WTC11 (cell line): ENCODE measurements around the gene NTN1. TPM values are rescaled to one million over a fixed set of nuclear protein-coding genes. Genes with fewer than 3 reads are reported as not detected.

ENCODE experiments used
- ATAC-seq: fragments of 200-7000 bp; cut with Tn5 transposase; 2 replicates; pipeline ENCODE4 v1.10.0; 2021; ENCODE audit warnings: mild to moderate bottlenecking, moderate library complexity
- CTCF ChIA-PET: fragments of 300-600 bp; sonication (Branson Sonifier 250); formaldehyde crosslinking; loops from one replicate; lab custom pipeline; 2021; ENCODE audit warnings: antibody characterized with exemption; lab: Charles Lee
- POLR2A ChIA-PET: fragments of 350-600 bp; sonication (Branson Sonifier 250); formaldehyde crosslinking; loops from one replicate; lab custom pipeline; 2021; ENCODE audit warnings: antibody characterized with exemption; lab: Charles Lee
- DNase-seq: peaks from one replicate; pipeline ENCODE4 v3.0.0; 2021; ENCODE audit warnings: low spot score
- H3K27ac Mint-ChIP-seq: 2 replicates; pipeline ENCODE4 v1.8.0; 2021; ENCODE audit warnings: mixed read lengths
- H3K27me3 Mint-ChIP-seq: 2 replicates; pipeline ENCODE4 v1.8.0; 2021; ENCODE audit warnings: low read depth, mild to moderate bottlenecking, moderate library complexity, mixed read lengths
- H3K36me3 Mint-ChIP-seq: 2 replicates; pipeline ENCODE4 v1.8.0; 2021; ENCODE audit warnings: mixed read lengths
- H3K4me1 Mint-ChIP-seq: 2 replicates; pipeline ENCODE4 v1.8.0; 2022; ENCODE audit warnings: mixed read lengths
- H3K4me3 Mint-ChIP-seq: 2 replicates; pipeline ENCODE4 v1.8.0; 2021; ENCODE audit warnings: mild to moderate bottlenecking, moderate library complexity, mixed read lengths
- H3K9me3 Mint-ChIP-seq: 2 replicates; pipeline ENCODE4 v1.8.0; 2021; ENCODE audit warnings: mixed read lengths
- CTCF ChIP-seq: fragments of 200-600 bp; IDR thresholded peaks from 2 replicates; pipeline ENCODE4 v1.8.0; 2022; ENCODE audit warnings: antibody characterized with exemption
- FOXJ3 ChIP-seq: sonication (generic); formaldehyde crosslinking; IDR thresholded peaks from 2 replicates; pipeline ENCODE4 v1.9.0; 2021; ENCODE audit warnings: missing genetic modification reagents, mild to moderate bottlenecking, borderline replicate concordance
- HMGXB4 ChIP-seq: sonication (generic); formaldehyde crosslinking; IDR thresholded peaks from 2 replicates; pipeline ENCODE4 v1.8.1; 2023; ENCODE audit warnings: mild to moderate bottlenecking, moderate library complexity, missing genetic modification reagents
- JAZF1 ChIP-seq: fragments of 250-450 bp; sonication (Bioruptor Pico); IDR thresholded peaks from 2 replicates; pipeline ENCODE4 v1.9.0; 2021; ENCODE audit warnings: moderate library complexity, mild to moderate bottlenecking, inconsistent platforms
- NR1H2 ChIP-seq: sonication (generic); formaldehyde crosslinking; IDR thresholded peaks from 2 replicates; pipeline ENCODE4 v1.9.0; 2021; ENCODE audit warnings: mild to moderate bottlenecking, moderate library complexity, missing genetic modification reagents
- PREB ChIP-seq: sonication (generic); formaldehyde crosslinking; IDR thresholded peaks from 2 replicates; pipeline ENCODE4 v1.8.1; 2022; ENCODE audit warnings: mild to moderate bottlenecking, missing genetic modification reagents, moderate library complexity, borderline replicate concordance
- ZNF138 ChIP-seq: sonication (generic); formaldehyde crosslinking; conservative IDR thresholded peaks from 2 replicates; pipeline ENCODE4 v1.8.1; 2022; ENCODE audit warnings: mild to moderate bottlenecking, moderate library complexity, missing genetic modification reagents
- ZNF232 ChIP-seq: sonication (generic); formaldehyde crosslinking; IDR thresholded peaks from 2 replicates; pipeline ENCODE4 v1.8.0; 2022; ENCODE audit warnings: mild to moderate bottlenecking, missing genetic modification reagents
- ZNF396 ChIP-seq: fragments of 250-450 bp; sonication (Bioruptor Pico); IDR thresholded peaks from 2 replicates; pipeline ENCODE4 v1.8.0; 2021; ENCODE audit warnings: mild to moderate bottlenecking, moderate library complexity, borderline replicate concordance
- total RNA-seq: library from RNA; stranded (reverse); gene quantifications from 3 replicates; pipeline ENCODE4 v1.2.3, GENCODE V29; 2021
- TF ChIP-seq, protein P1 (sequence below): sonication (generic); formaldehyde crosslinking; IDR thresholded peaks from 2 replicates; pipeline ENCODE4 v1.8.0; 2022; ENCODE audit warnings: mild to moderate bottlenecking, missing genetic modification reagents
- TF ChIP-seq, protein P2 (sequence below): fragments of 250-450 bp; sonication (Bioruptor Pico); IDR thresholded peaks from 2 replicates; pipeline ENCODE4 v2.1.2; 2022; ENCODE audit warnings: mild to moderate bottlenecking, moderate library complexity
- TF ChIP-seq, protein P3 (sequence below): sonication (generic); formaldehyde crosslinking; IDR thresholded peaks from 2 replicates; pipeline ENCODE4 v1.8.0; 2022; ENCODE audit warnings: missing genetic modification reagents
- TF ChIP-seq, protein P4 (sequence below): sonication (generic); formaldehyde crosslinking; IDR thresholded peaks from 2 replicates; pipeline ENCODE4 v1.8.1; 2022; ENCODE audit warnings: mild to moderate bottlenecking, moderate library complexity, missing genetic modification reagents
- TF ChIP-seq, protein P5 (sequence below): fragments of 250-450 bp; sonication (Bioruptor Pico); IDR thresholded peaks from 2 replicates; pipeline ENCODE4 v1.9.0; 2021; ENCODE audit warnings: mild to moderate bottlenecking, borderline replicate concordance

NTN1 gene
- total RNA-seq, 1 experiment from 2014 or later = 5.5 TPM

DNA sequence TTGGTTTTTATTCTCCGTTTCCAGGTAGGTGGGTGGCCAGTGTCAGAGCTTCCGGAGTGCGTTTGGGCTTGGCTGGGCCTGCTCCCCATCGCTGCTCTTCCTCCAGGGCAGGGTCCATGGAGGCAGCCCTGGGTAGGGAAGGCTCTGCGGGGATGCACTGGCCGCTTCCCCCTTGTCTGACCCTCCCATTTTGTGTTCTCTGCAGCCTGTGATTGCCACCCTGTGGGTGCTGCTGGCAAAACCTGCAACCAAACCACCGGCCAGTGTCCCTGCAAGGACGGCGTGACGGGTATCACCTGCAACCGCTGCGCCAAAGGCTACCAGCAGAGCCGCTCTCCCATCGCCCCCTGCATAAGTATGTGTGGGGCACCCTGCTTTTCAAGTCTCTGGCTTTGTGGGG lies 158.3 kb downstream of the NTN1 start:
- H3K27ac Mint-ChIP-seq = no peak overlapping the region
- CTCF ChIA-PET = interaction anchor here (1.0 to 3.5 kb wide), 6 partner anchors 16 to 182 kb away, joined by 3 to 16 read pairs (median 5); no protein-coding TSS in a partner anchor
- ATAC-seq (peak; percentile 74), DNase-seq (peak; percentile 36)
- no peaks in the 10 kb centered on the region for H3K36me3 Mint-ChIP-seq
- no peak overlapping the region for H3K4me3 Mint-ChIP-seq
- peaks cover 2% of the 10 kb centered on the region; the same call in 1 of the 2 replicates for H3K27me3 Mint-ChIP-seq
- peaks cover 6% of the 10 kb centered on the region for H3K4me1 Mint-ChIP-seq
- POLR2A ChIA-PET = no interaction called here
- TF ChIP-seq, protein P1, sequence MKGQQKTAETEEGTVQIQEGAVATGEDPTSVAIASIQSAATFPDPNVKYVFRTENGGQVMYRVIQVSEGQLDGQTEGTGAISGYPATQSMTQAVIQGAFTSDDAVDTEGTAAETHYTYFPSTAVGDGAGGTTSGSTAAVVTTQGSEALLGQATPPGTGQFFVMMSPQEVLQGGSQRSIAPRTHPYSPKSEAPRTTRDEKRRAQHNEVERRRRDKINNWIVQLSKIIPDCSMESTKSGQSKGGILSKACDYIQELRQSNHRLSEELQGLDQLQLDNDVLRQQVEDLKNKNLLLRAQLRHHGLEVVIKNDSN = no peak
- TF ChIP-seq ZNF232 (CRISPR knock-in tag) = no peak
- H3K9me3 Mint-ChIP-seq = no peaks in the 10 kb centered on the region

GRCh38 chr17:9181640-9182039 lies 160.3 kb downstream of the NTN1 start:
- no peaks in the 10 kb centered on the region for H3K9me3 Mint-ChIP-seq
- H3K4me3 Mint-ChIP-seq = no peak overlapping the region
- no peak for DNase-seq
- ChIA-PET CTCF (interaction anchor here (1.2 to 3.5 kb wide), 2 partner anchors 19 to 66 kb away, joined by 3 to 16 read pairs; no protein-coding TSS in a partner anchor), POLR2A (no interaction called here)
- peaks cover 2% of the 10 kb centered on the region; the same call in 1 of the 2 replicates for H3K27me3 Mint-ChIP-seq
- TF ChIP-seq, protein P2, sequence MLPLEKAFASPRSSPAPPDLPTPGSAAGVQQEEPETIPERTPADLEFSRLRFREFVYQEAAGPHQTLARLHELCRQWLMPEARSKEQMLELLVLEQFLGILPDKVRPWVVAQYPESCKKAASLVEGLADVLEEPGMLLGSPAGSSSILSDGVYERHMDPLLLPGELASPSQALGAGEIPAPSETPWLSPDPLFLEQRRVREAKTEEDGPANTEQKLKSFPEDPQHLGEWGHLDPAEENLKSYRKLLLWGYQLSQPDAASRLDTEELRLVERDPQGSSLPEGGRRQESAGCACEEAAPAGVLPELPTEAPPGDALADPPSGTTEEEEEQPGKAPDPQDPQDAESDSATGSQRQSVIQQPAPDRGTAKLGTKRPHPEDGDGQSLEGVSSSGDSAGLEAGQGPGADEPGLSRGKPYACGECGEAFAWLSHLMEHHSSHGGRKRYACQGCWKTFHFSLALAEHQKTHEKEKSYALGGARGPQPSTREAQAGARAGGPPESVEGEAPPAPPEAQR (CRISPR knock-in tag) = no peak
- TF ChIP-seq, protein P3, sequence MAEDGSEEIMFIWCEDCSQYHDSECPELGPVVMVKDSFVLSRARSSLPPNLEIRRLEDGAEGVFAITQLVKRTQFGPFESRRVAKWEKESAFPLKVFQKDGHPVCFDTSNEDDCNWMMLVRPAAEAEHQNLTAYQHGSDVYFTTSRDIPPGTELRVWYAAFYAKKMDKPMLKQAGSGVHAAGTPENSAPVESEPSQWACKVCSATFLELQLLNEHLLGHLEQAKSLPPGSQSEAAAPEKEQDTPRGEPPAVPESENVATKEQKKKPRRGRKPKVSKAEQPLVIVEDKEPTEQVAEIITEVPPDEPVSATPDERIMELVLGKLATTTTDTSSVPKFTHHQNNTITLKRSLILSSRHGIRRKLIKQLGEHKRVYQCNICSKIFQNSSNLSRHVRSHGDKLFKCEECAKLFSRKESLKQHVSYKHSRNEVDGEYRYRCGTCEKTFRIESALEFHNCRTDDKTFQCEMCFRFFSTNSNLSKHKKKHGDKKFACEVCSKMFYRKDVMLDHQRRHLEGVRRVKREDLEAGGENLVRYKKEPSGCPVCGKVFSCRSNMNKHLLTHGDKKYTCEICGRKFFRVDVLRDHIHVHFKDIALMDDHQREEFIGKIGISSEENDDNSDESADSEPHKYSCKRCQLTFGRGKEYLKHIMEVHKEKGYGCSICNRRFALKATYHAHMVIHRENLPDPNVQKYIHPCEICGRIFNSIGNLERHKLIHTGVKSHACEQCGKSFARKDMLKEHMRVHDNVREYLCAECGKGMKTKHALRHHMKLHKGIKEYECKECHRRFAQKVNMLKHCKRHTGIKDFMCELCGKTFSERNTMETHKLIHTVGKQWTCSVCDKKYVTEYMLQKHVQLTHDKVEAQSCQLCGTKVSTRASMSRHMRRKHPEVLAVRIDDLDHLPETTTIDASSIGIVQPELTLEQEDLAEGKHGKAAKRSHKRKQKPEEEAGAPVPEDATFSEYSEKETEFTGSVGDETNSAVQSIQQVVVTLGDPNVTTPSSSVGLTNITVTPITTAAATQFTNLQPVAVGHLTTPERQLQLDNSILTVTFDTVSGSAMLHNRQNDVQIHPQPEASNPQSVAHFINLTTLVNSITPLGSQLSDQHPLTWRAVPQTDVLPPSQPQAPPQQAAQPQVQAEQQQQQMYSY = peak; percentile 27; the same call in 1 of the 2 replicates
- TF ChIP-seq, all 79 proteins: peak for 1
- H3K27ac Mint-ChIP-seq = no peak overlapping the region
- ATAC-seq = no peak
- no peaks in the 10 kb centered on the region for H3K36me3 Mint-ChIP-seq
- peaks cover 17% of the 10 kb centered on the region for H3K4me1 Mint-ChIP-seq

GRCh38 chr17:9183306-9183705 lies 162.0 kb downstream of the NTN1 start:
- Mint-ChIP-seq H3K9me3 (no peaks in the 10 kb centered on the region), H3K36me3 (no peaks in the 10 kb centered on the region), H3K27me3 (peaks cover 2% of the 10 kb centered on the region; the same call in 1 of the 2 replicates), H3K4me1 (peaks cover 17% of the 10 kb centered on the region), H3K4me3 (no peak overlapping the region), H3K27ac (no peak overlapping the region)
- DNase-seq (no peak), ATAC-seq (no peak)
- POLR2A ChIA-PET = no interaction called here
- CTCF ChIA-PET = interaction anchor here (0.8 to 1.4 kb wide), 3 partner anchors 20 to 185 kb away, joined by 3 to 4 read pairs (median 3); no protein-coding TSS in a partner anchor
- no peak for TF ChIP-seq CTCF
- no peak for TF ChIP-seq HMGXB4
- TF ChIP-seq FOXJ3 = no peak
- TF ChIP-seq ZNF138 (CRISPR knock-in tag) = no peak
- TF ChIP-seq ZNF396 (CRISPR knock-in tag) = no peak
- TF ChIP-seq, protein P4, sequence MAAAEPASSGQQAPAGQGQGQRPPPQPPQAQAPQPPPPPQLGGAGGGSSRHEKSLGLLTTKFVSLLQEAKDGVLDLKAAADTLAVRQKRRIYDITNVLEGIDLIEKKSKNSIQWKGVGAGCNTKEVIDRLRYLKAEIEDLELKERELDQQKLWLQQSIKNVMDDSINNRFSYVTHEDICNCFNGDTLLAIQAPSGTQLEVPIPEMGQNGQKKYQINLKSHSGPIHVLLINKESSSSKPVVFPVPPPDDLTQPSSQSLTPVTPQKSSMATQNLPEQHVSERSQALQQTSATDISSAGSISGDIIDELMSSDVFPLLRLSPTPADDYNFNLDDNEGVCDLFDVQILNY = no peak
- TF ChIP-seq PREB = no peak
- no peak for TF ChIP-seq JAZF1 (CRISPR knock-in tag)
- no peak for TF ChIP-seq NR1H2 (CRISPR knock-in tag)
- TF ChIP-seq, protein P5, sequence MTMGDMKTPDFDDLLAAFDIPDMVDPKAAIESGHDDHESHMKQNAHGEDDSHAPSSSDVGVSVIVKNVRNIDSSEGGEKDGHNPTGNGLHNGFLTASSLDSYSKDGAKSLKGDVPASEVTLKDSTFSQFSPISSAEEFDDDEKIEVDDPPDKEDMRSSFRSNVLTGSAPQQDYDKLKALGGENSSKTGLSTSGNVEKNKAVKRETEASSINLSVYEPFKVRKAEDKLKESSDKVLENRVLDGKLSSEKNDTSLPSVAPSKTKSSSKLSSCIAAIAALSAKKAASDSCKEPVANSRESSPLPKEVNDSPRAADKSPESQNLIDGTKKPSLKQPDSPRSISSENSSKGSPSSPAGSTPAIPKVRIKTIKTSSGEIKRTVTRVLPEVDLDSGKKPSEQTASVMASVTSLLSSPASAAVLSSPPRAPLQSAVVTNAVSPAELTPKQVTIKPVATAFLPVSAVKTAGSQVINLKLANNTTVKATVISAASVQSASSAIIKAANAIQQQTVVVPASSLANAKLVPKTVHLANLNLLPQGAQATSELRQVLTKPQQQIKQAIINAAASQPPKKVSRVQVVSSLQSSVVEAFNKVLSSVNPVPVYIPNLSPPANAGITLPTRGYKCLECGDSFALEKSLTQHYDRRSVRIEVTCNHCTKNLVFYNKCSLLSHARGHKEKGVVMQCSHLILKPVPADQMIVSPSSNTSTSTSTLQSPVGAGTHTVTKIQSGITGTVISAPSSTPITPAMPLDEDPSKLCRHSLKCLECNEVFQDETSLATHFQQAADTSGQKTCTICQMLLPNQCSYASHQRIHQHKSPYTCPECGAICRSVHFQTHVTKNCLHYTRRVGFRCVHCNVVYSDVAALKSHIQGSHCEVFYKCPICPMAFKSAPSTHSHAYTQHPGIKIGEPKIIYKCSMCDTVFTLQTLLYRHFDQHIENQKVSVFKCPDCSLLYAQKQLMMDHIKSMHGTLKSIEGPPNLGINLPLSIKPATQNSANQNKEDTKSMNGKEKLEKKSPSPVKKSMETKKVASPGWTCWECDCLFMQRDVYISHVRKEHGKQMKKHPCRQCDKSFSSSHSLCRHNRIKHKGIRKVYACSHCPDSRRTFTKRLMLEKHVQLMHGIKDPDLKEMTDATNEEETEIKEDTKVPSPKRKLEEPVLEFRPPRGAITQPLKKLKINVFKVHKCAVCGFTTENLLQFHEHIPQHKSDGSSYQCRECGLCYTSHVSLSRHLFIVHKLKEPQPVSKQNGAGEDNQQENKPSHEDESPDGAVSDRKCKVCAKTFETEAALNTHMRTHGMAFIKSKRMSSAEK = no peak
